ENCODE results near the gene CYP19A1.
"Not testable (repeated sequence)": the region's sequence is repeated elsewhere in the genome, so short reads cannot be mapped to it uniquely, and the experiment has no call there.

CYP19A1 gene

GRCh38 chr15:51191072-51191670 lies 147.2 kb downstream of the CYP19A1 start:
- no peak overlapping the region for H3K4me3 ChIP-seq (ENCODE audit: low read depth, low read length)
- TF ChIP-seq CTCF (IDR thresholded peaks at IDR 0.05; ENCODE audit: low read depth, low read length): no peak

DNA sequence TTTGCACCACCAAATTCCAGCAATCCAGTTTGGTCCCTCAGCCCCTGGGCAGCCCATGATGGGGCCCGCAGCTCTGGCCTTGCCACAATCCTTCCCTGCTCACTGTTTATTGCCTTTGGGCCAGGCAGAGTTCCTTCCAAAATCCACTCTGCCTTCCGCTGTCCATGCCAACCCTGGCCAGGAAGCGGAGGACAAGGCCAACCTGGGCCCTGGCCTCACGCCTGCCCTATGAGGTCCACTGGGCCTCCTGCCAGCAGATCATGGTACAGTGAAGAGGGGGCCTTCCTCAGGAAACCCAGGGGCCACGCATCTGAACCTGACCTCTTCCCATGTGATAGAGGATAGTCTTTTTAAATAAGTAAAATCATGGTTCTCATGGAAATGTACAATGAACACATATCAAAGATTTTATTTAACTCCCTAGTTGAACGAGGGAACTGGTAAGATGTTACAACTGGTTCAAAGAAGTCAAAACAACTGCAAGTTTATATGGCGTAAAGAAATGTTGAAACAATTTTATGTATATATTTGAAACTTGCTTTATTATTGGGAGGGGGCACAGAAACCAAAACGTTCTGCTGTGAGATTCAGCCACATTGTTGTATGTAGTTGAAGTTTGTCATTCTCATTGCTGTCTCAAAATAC lies 147.8 kb downstream of the CYP19A1 start:
- no peak for TF ChIP-seq CTCF (IDR thresholded peaks at IDR 0.05; ENCODE audit: low read depth, low read length)
- no peak overlapping the region for H3K4me3 ChIP-seq (ENCODE audit: low read depth, low read length)

GRCh38 chr15:51189669-51190385 lies 148.6 kb downstream of the CYP19A1 start:
- no peak for TF ChIP-seq CTCF (IDR thresholded peaks at IDR 0.05; ENCODE audit: low read depth, low read length)

GRCh38 chr15:51188791-51189190 lies 149.6 kb downstream of the CYP19A1 start:
- not testable (repeated sequence) for H3K4me3 ChIP-seq (ENCODE audit: low read depth, low read length)

More at GRCh38 chr15:51189669-51190385, 148.6 kb downstream of the CYP19A1 start:
- no peak overlapping the region for H3K4me3 ChIP-seq (ENCODE audit: low read depth, low read length)

DNA sequence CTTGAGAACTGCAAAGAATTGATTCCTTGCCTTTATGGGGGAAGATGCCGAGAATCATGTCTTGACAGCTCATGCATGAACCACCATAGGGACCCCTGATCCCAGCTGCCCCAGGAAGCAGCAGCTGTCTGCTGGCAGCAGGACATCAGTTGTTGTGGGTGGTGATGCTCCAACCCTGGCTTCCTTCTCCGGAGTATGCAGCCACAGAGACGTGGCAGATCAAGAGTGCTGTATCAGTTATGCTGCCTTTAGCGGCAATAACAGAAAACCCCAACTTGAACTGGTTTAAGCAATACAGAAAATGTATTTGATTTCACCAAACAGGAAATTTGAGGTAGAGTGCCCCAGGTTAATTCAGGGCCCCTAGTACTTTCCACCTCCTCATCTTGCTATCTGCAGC lies 151.5 kb downstream of the CYP19A1 start:
- H3K4me3 ChIP-seq (ENCODE audit: low read depth, low read length): no peak overlapping the region
- no peak for TF ChIP-seq CTCF (IDR thresholded peaks at IDR 0.05; ENCODE audit: low read depth, low read length)

DNA sequence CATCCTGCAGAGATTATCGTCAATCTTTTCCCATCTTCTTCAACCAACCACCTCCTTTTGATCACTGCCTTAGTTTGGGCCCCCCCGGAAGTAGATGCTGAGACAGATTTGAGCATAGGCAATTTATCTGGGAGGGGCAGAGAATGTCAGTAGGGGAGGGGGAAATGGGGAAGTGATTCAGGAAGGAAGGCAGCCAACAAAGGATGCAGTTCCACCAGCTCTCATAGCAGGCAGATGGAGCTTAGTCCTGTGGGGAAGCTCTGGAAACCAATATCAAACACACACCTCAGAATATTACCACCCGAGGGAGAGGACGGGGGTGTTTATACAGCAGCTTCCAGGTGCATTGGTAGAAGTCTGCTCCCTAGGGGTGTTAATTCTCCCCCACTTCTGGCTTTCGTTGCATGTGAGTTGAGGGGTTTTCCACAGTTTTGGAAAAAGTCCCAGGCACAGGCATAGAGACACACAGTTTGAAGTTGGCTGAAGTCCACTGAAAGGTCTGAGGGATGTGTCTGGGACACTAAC lies 152.2 kb downstream of the CYP19A1 start:
- H3K4me3 ChIP-seq (ENCODE audit: low read depth, low read length): no peak overlapping the region
- TF ChIP-seq CTCF (IDR thresholded peaks at IDR 0.05; ENCODE audit: low read depth, low read length): no peak

GRCh38 chr15:51185213-51186159 lies 152.9 kb downstream of the CYP19A1 start:
- H3K4me3 ChIP-seq (ENCODE audit: low read depth, low read length): no peak overlapping the region
- TF ChIP-seq CTCF (IDR thresholded peaks at IDR 0.05; ENCODE audit: low read depth, low read length): no peak
